Right lung (tissue), 10 donors: ENCODE data around the gene SNURF. TPM values are rescaled to one million over a fixed set of nuclear protein-coding genes. Genes with fewer than 3 reads are reported as not detected.
A peak's percentile ranks its signal among the peaks of the same experiment; 100 is the strongest.
"Not testable (repeated sequence)": the region's sequence is repeated elsewhere in the genome, so short reads cannot be mapped to it uniquely, and the experiment has no call there.

ENCODE experiments used
- DNase-seq, 2 donors: peaks; one replicate each; pipeline ENCODE4 v3.0.0-alpha.2; 2013
- long read RNA-seq, 8 donors: transcript quantifications; one replicate each; lab custom pipeline, GENCODE V29; 2026
- polyA plus RNA-seq, 5 donors: library from polyadenylated mRNA; unstranded; fragments of 120-200 nt; gene quantifications; one replicate each; pipeline versions ENCODE4 v1.2.1 to v1.2.3, GENCODE V29; 2013; ENCODE audit warnings: inconsistent platforms in 1 of 5, low replicate concordance in 1 of 5; ENCODE audit not compliant: insufficient read length in 5 of 5, insufficient read depth in 1 of 5

Gene SNURF
- polyA plus RNA-seq: 10 to 100 TPM in 4 of 5 donors, 1 to 10 TPM in 1; 4.2 to 51.7 (median 23.9) TPM
- long read RNA-seq, donor 1, transcript SNURF-202 (3 exons, 650 nt): major isoform, 5 of 8 reads
- long read RNA-seq, donor 1, partial matches to known transcripts: 0 of 8 reads
- long read RNA-seq, donor 1, other reads (novel, unspliced or antisense): 0 of 8 reads
- long read RNA-seq, donor 2, partial matches to known transcripts: 0 of 2 reads
- long read RNA-seq, donor 2, other reads (novel, unspliced or antisense): 0 of 2 reads
- long read RNA-seq, donor 3, partial matches to known transcripts: 0 of 6 reads
- long read RNA-seq, donor 3, other reads (novel, unspliced or antisense): 0 of 6 reads
- long read RNA-seq, donor 4, transcript SNURF-201 (4 exons, 331 nt): major isoform, 5 of 7 reads
- long read RNA-seq, donor 4, partial matches to known transcripts: 0 of 7 reads
- long read RNA-seq, donor 4, other reads (novel, unspliced or antisense): 0 of 7 reads
- long read RNA-seq, donor 5, transcript SNURF-202 (3 exons, 650 nt): major isoform, 5 of 9 reads
- long read RNA-seq, donor 5, partial matches to known transcripts: 0 of 9 reads
- long read RNA-seq, donor 5, other reads (novel, unspliced or antisense): 0 of 9 reads
- long read RNA-seq, donor 6, partial matches to known transcripts: 0 of 2 reads
- long read RNA-seq, donor 6, other reads (novel, unspliced or antisense): 0 of 2 reads
- long read RNA-seq, donor 7, partial matches to known transcripts: 0 of 3 reads
- long read RNA-seq, donor 7, other reads (novel, unspliced or antisense): 0 of 3 reads
- long read RNA-seq, donor 8, partial matches to known transcripts: 0 of 4 reads
- long read RNA-seq, donor 8, other reads (novel, unspliced or antisense): 0 of 4 reads

DNA sequence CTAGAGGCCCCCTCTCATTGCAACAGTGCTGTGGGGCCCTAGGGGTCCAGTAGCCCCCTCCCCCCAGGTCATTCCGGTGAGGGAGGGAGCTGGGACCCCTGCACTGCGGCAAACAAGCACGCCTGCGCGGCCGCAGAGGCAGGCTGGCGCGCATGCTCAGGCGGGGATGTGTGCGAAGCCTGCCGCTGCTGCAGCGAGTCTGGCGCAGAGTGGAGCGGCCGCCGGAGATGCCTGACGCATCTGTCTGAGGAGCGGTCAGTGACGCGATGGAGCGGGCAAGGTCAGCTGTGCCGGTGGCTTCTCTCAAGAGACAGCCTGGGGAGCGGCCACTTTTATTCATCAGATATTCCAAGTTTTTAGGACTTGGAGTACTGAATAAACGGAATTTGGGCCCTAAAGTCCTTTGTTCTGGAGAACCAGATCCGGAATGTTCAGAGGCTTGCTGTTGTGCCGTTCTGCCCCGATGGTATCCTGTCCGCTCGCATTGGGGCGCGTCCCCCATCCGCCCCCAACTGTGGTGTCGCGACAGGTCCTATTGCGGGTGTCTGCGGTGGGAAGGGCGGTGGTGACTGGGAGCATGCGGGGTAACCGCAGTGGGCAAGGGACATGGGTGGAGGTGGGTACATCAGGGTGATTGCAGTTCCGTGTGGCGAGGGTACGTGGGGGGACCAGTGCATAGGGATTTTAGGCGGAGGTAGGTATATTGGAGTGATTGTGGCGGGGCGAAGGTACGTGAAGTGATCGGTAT, at the start of gene SNURF, which contains the start of gene SNRPN:
Gene SNURF (plus strand): TSS at position 205 of the 748 bp plus-strand sequence. CDS start 62 bp downstream, at position 267.
Gene SNRPN (plus strand): TSS at position 205 of the 748 bp plus-strand sequence. CDS start 19,467 bp downstream, outside the sequence.
- DNase-seq: peak; percentile 51 to 59

- no peak for DNase-seq
These were observed 38.3 kb upstream of the SNURF start for GRCh38 chr15:24916305-24917009.

DNA sequence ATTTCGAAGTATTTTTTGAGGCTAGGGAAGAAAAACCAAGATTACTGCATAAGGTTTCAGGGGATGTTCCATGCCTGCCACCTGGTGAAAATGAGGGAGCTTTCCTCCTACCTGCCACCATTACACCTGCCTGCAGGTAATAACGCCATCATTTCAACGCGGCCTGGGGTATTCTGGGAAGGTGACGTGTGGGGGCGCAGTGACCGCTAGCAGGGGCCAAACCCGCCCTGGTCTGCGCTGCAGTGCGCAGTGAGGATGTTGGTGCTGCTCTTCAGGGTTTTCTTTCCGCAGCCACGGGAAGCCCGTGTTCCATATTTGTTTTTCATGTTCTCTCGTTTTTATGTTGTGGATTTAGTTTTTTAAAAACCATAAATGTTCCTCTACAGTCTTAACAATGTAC, 37.4 kb upstream of the SNURF start:
- no peak for DNase-seq

DNA sequence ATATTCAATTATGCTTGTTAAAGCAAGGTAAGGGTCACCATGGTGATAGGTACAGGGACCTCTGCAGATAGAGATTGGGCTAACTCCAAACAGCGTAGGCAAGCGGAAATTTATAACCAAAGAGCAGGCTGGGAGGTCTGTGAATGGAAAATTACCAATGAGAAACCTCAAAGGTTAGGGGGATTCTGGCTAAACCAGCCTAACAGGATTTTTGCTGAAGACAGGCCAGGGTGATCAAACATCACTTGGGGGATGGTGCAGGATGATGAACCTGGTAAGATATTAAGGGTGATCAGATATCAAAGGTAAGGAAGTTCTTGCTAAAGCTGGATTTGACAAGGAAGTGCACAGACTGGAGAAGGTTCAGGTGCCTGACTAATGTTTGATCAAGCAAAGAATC, 35.3 kb upstream of the SNURF start:
- DNase-seq: no peak

- not testable (repeated sequence) for DNase-seq
These were observed 32.0 kb upstream of the SNURF start for GRCh38 chr15:24922781-24923180.

- no peak for DNase-seq
These were observed 30.6 kb upstream of the SNURF start for GRCh38 chr15:24924153-24924552.

DNA sequence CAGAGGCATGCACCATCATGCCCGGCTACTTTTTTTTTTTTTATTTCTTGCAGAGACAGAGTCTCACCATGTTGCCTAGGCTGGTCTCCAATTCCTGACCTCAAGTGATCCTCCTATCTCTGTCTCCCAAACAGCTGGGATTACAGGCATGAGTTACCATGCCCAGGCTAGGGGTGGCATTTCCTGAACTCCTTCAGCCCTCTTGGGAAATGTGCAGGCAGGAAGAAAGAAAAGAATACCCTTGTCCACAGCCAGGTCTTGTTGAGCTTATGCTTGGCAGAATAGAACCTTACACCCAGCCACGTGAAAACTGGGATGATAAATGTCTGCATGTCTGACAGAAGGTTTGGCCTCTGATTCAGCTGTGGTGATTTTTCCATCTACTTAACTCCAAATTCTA, 30.2 kb upstream of the SNURF start:
- DNase-seq: no peak

DNA sequence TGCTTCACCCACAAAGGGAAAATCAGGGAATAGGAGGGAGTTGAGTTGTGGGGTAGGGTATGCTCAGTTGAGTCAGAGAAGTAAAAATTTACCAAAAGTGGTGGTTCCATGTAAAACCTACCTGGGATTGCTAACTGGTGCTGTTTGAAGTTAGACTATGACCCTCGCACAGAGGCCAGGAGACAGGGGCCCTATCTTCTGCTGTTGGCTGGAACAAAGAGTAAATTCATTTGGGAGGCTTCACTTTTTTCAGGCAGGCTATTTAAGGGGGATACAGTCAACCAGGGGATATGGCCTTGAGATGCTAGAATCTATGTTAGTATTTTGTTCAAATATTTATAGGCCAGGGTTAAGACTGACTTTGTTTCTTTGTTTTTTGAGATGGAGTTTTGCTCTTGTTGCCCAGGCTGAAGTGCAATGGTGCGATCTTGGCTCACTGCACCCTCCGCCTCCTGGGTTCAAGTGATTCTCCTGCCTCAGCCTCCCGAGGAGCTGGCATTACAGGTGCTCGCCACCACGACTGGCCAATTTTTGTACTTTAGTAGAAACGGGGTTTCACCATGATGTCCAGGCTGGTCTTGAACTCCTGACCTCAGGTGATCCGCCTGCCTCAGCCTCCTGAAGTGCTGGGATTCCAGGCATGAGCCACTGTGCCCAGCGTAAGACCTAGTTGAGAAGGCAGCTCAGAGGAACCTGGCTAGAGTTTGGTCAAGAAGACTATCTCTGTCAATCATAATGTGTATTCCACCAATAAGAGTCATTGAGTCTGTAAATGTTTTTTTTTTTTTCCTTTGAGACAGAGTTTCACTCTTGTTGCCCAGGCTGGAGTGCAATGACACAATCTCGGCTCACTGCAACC, 22.7 kb upstream of the SNURF start:
- not testable (repeated sequence) for DNase-seq

GRCh38 chr15:24933716-24934115, 21.1 kb upstream of the SNURF start:
- no peak for DNase-seq

DNA sequence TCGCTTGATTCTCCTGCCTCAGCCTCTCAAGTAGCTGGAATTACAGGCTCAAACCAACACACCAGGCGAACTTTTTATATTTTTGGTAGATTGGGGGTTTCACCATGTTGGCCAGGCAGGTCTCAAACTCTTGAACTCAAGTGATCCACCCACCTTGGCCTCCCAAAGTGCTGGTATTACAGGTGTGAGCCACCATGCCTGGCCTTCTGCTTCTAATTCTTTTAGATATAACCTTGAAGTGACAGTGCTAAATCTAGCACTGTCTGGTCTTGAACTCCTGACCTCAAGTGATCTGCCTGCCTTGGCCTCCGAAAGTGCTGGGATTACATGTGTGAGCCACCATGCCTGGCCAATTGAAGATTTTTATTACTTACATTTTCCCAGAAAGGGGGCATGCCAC, 16.6 kb upstream of the SNURF start:
- DNase-seq: not testable (repeated sequence)

GRCh38 chr15:24940236-24940635, 14.6 kb upstream of the SNURF start:
- DNase-seq: no peak

DNA sequence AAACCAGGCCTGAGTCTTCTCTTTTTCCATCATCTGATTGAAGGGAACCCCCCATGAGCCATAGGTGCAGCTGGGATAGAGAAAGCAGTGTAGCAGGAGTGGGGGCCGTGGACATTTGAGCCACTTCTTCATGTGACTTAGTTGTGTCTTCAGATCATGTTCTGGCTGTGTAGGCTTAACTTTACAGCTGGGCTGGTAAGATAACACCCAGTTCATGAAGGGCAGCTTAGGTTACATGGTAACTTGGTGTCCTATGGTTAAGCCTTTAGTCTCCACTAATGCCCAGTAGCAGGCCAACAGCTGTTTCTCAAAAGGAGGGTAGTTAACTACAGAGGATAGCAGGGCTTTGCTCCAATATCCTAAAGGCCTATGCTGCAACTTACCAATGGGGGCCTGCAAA, 11.4 kb upstream of the SNURF start:
- no peak for DNase-seq

DNA sequence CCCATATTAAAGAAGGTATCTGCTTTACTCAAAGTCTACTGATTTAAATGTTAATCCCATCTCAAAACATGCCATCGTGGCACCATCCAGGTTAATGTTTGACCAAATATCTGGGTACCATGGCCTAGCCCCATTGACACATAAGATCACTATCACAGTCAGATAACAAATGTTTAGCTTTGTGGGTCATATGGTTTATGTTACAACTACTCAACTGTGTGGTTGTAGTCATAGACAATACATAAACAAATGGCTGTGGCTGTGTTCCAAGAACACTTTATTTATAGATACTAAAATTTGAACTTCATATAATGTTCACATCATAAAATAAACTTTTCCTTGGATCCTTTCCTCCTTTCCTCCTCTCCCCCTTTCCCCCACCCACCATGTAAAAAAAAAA, 9.8 kb upstream of the SNURF start:
- DNase-seq: peak; percentile 57 to 65

DNA sequence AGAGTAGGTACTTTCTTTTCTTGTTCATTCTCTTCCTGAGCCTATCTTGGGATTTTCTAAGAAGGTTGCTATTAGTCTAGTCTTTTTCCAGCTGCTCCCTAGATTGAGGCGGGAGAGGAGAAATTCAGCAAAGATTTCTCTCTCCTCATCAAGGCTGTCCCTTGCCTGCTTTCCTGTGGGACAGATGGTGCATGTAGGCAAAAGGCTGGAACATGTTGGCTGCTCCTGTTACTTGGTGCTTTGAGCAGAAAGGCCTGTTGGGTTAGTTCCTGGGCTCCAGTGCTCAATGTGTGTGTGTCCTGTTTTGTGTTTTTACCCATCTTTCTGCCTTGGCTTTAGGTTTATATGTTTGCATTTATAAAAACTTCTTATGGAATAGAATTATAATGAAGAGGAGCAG, 9.1 kb upstream of the SNURF start:
- DNase-seq: peak; percentile 55 to 57

GRCh38 chr15:24948495-24948894, 6.3 kb upstream of the SNURF start:
- DNase-seq: no peak

DNA sequence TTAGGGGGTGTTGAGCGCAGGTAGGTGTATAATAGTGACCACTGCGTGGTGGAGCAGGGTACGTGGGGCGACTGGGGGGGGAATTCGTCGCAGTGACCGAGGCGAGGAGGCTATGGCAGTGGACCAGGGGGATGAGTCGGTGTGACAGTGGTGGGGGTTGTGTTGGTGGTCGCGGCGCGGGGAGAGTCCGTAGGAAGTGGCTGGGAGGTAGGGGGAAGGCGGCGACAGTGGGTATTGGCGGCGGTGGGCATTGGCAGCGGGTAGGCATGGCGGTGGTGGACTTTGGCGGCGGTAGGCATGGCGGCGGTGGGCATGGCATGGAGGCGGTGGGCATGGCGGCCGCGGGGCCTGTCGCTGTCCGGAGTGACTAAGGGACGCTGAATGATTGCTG, 739 bp downstream of the SNURF start:
- peak; percentile 24 to 25 for DNase-seq

- DNase-seq: peak; percentile 72 to 73
These were observed 1.5 kb downstream of the SNURF start for GRCh38 chr15:24956111-24956838.

DNA sequence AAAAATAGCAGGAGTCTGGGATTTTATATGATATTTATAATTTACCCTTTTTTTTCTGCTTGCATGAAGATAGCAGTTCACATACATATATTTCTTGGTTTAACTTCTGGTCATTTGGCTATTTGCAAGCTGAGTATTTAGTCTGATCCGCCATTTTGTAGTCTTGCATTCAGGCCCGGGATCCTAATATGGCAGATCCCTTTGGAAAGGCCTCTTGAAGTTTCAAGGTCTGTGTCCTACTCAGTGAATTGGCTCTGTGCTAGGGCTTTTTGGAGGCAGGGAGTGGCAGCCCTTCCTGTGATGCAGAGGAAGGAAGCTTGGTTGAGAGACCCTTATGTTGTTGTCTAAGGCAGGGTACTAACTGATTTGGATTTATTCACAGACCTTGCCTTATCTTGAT, 2.9 kb downstream of the SNURF start:
- no peak for DNase-seq

DNA sequence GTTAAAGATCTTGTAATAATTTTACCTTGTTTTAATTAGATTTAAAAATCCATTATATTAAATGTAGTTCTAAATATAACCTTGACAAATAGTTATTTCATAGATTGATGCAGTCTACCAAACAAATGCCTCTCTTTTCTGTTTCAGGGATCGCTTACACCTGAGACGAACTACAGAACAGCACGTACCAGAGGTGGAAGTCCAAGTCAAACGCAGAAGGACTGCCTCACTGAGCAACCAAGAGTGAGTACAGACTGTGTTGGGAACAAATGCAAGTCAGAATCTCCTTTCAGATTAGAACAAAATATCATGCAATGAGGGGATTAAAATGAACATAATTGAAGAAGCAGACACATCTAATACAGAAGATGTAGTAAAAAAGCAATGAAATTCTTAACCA, 7.2 kb downstream of the SNURF start:
- no peak for DNase-seq
